ENCODE data around the gene MKLN1. TPM values are rescaled to one million over a fixed set of nuclear protein-coding genes. Genes with fewer than 3 reads are reported as not detected.
A peak's percentile ranks its signal among the peaks of the same experiment; 100 is the strongest.

MKLN1 gene
- total RNA-seq, 2 experiments from 2014 or later = 12.1 to 56.6 TPM

GRCh38 chr7:131335639-131336381, 8.1 kb downstream of the MKLN1 start:
- POLR2A ChIA-PET = interaction anchor here (0.5 to 2.2 kb wide), 10 partner anchors 8 to 1851 kb away, joined by 3 to 8 read pairs (median 4); partner anchors contain the start of gene MKLN1
- H3K9me3 ChIP-seq (ENCODE audit: low read length) = peaks cover 22% of the 10 kb centered on the region
- H3K4me1 ChIP-seq (ENCODE audit: insufficient read depth, low read length, poor library complexity, severe bottlenecking) = peaks cover 4% of the 10 kb centered on the region
- peaks cover 100% of the 10 kb centered on the region for H3K79me2 ChIP-seq (ENCODE audit: insufficient read depth, low read depth, low read length)
- no peak overlapping the region for H3K27ac ChIP-seq (ENCODE audit: low read depth, low read length, poor library complexity, severe bottlenecking)
- no peak overlapping the region for H2AFZ ChIP-seq (ENCODE audit: low read length)
- no peak for DNase-seq (ENCODE audit: low spot score)
- no TSS peak for BruUV-seq (replicated peaks)
- CTCF ChIA-PET (ENCODE audit: unreplicated experiment) = no interaction called here
- H3K9me2 ChIP-seq (ENCODE audit: insufficient read depth, low read length) = no peaks in the 10 kb centered on the region
- H3K4me2 ChIP-seq (ENCODE audit: low read length) = no peak overlapping the region
- no peaks in the 10 kb centered on the region for H4K20me1 ChIP-seq (ENCODE audit: insufficient read depth, low read length)
- peaks cover 57% of the 10 kb centered on the region for H3K36me3 ChIP-seq (ENCODE audit: insufficient read depth, low read length)
- no peak overlapping the region for H3K4me3 ChIP-seq (ENCODE audit: low read depth, low read length, poor library complexity, severe bottlenecking)
- intact Hi-C loops (cut with micrococcal nuclease; ENCODE audit: unreplicated experiment) = no loop called here
- no peak for TF ChIP-seq EZH2phosphoT487 (IDR thresholded peaks at IDR 0.05; ENCODE audit: borderline replicate concordance, low read depth, low read length)
- TF ChIP-seq, protein P1, sequence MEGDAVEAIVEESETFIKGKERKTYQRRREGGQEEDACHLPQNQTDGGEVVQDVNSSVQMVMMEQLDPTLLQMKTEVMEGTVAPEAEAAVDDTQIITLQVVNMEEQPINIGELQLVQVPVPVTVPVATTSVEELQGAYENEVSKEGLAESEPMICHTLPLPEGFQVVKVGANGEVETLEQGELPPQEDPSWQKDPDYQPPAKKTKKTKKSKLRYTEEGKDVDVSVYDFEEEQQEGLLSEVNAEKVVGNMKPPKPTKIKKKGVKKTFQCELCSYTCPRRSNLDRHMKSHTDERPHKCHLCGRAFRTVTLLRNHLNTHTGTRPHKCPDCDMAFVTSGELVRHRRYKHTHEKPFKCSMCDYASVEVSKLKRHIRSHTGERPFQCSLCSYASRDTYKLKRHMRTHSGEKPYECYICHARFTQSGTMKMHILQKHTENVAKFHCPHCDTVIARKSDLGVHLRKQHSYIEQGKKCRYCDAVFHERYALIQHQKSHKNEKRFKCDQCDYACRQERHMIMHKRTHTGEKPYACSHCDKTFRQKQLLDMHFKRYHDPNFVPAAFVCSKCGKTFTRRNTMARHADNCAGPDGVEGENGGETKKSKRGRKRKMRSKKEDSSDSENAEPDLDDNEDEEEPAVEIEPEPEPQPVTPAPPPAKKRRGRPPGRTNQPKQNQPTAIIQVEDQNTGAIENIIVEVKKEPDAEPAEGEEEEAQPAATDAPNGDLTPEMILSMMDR (conservative IDR thresholded peaks at IDR 0.05; ENCODE audit: low read length) = no peak

DNA sequence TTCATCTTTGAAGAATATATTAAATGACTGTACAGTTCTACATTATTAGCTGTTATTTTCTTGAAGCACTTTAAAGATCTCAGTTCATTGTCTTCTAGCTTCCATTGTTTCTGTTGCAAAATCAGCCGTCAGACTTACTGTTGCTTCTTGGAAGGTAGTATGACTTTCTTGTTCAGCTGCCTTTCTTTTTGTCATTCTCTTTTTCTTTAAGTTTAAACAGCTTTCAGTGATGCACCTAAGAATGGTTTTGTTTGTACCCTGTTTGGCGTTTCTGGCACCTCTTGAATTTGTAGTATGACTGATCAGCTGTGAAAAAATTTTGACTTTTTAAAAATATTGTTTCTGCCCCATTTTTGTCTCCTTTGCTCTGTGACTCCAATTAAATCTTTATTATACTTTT, 9.3 kb downstream of the MKLN1 start:
- Histone ChIP-seq H3K4me1 (ENCODE audit: insufficient read depth, low read length, poor library complexity, severe bottlenecking) (peaks cover 1% of the 10 kb centered on the region), H3K36me3 (ENCODE audit: insufficient read depth, low read length) (peaks cover 63% of the 10 kb centered on the region), H4K20me1 (ENCODE audit: insufficient read depth, low read length) (no peaks in the 10 kb centered on the region), H3K9me3 (ENCODE audit: low read length) (peaks cover 22% of the 10 kb centered on the region), H3K79me2 (ENCODE audit: insufficient read depth, low read depth, low read length) (peaks cover 100% of the 10 kb centered on the region), H3K27ac (ENCODE audit: low read depth, low read length, poor library complexity, severe bottlenecking) (no peak overlapping the region), H3K4me2 (ENCODE audit: low read length) (no peak overlapping the region), H2AFZ (ENCODE audit: low read length) (no peak overlapping the region), H3K9me2 (ENCODE audit: insufficient read depth, low read length) (no peaks in the 10 kb centered on the region), H3K4me3 (ENCODE audit: low read depth, low read length, poor library complexity, severe bottlenecking) (no peak overlapping the region)
- TF ChIP-seq, protein P1 (conservative IDR thresholded peaks at IDR 0.05; ENCODE audit: low read length) = no peak
- TF ChIP-seq EZH2phosphoT487 (IDR thresholded peaks at IDR 0.05; ENCODE audit: borderline replicate concordance, low read depth, low read length) = no peak
- no TSS peak for BruUV-seq (replicated peaks)
- intact Hi-C loops (cut with micrococcal nuclease; ENCODE audit: unreplicated experiment) = no loop called here
- POLR2A ChIA-PET = interaction anchor here (0.9 to 2.2 kb wide), 5 partner anchors 8 to 60 kb away, joined by 3 to 8 read pairs (median 3); partner anchors contain the start of gene MKLN1
- DNase-seq (ENCODE audit: low spot score) = peak; percentile 52
- CTCF ChIA-PET (ENCODE audit: unreplicated experiment) = no interaction called here

- Histone ChIP-seq H3K27ac (ENCODE audit: low read depth, low read length, poor library complexity, severe bottlenecking) (no peak overlapping the region), H4K20me1 (ENCODE audit: insufficient read depth, low read length) (no peaks in the 10 kb centered on the region), H3K4me1 (ENCODE audit: insufficient read depth, low read length, poor library complexity, severe bottlenecking) (no peaks in the 10 kb centered on the region), H3K79me2 (ENCODE audit: insufficient read depth, low read depth, low read length) (peaks cover 100% of the 10 kb centered on the region), H3K36me3 (ENCODE audit: insufficient read depth, low read length) (peaks cover 59% of the 10 kb centered on the region), H3K9me2 (ENCODE audit: insufficient read depth, low read length) (no peaks in the 10 kb centered on the region), H3K9me3 (ENCODE audit: low read length) (peaks cover 22% of the 10 kb centered on the region), H3K4me2 (ENCODE audit: low read length) (no peak overlapping the region), H3K4me3 (ENCODE audit: low read depth, low read length, poor library complexity, severe bottlenecking) (no peak overlapping the region), H2AFZ (ENCODE audit: low read length) (no peak overlapping the region)
- DNase-seq (ENCODE audit: low spot score) = no peak
- POLR2A ChIA-PET = interaction anchor here (0.9 to 2.2 kb wide), 3 partner anchors 9 to 14 kb away, joined by 3 to 8 read pairs (median 3); partner anchors contain the start of gene MKLN1
- BruUV-seq (replicated peaks) = no TSS peak
- intact Hi-C loops (cut with micrococcal nuclease; ENCODE audit: unreplicated experiment) = no loop called here
- TF ChIP-seq EZH2phosphoT487 (IDR thresholded peaks at IDR 0.05; ENCODE audit: borderline replicate concordance, low read depth, low read length) = no peak
- TF ChIP-seq, protein P1 (conservative IDR thresholded peaks at IDR 0.05; ENCODE audit: low read length) = 0 out of 2 replicates have a peak, but pooled peaks have one; percentile 11
- CTCF ChIA-PET (ENCODE audit: unreplicated experiment) = no interaction called here
These were observed 10.5 kb downstream of the MKLN1 start for GRCh38 chr7:131338173-131338572.
